Sigmoid colon (tissue), 7 donors: ENCODE data around the gene HBG1. TPM values are rescaled to one million over a fixed set of nuclear protein-coding genes. Genes with fewer than 3 reads are reported as not detected.

Experiments
- DNase-seq: peaks from one replicate; pipeline ENCODE4 v3.0.0-alpha.2; 2019
- H3K27ac ChIP-seq, 4 donors: fragments of 200-600 bp; sonication (generic); one replicate each; pipeline ENCODE4 v1.5.1; 2016 to 2019; ENCODE audit warnings: mild to moderate bottlenecking in 1 of 4
- H3K27me3 ChIP-seq, 3 donors: fragments of 200-600 bp; sonication (generic); one replicate each; pipeline ENCODE4 v1.5.1; 2019; ENCODE audit warnings: mild to moderate bottlenecking in 1 of 3
- H3K36me3 ChIP-seq, 4 donors: fragments of 200-600 bp; sonication (generic); one replicate each; pipeline ENCODE4 v1.5.1; 2016 to 2019
- H3K4me1 ChIP-seq, 4 donors: fragments of 200-600 bp; sonication (generic); one replicate each; pipeline ENCODE4 v1.5.1; 2017 to 2019
- H3K4me3 ChIP-seq, 4 donors: fragments of 200-600 bp; sonication (generic); one replicate each; pipeline ENCODE4 v1.5.1; 2017 to 2019; ENCODE audit warnings: mild to moderate bottlenecking in 2 of 4, moderate library complexity in 1 of 4
- H3K9me3 ChIP-seq, 4 donors: fragments of 200-600 bp in 3 of 4; sonication (generic) in 3 of 4; one replicate each; pipeline versions ENCODE4 v1.5.1 to v1.6.1; 2013 to 2019
- EP300 ChIP-seq, 4 donors: sonication (generic); formaldehyde crosslinking; IDR thresholded peaks; one replicate each; pipeline ENCODE4 v1.6.1; 2017; ENCODE audit warnings: antibody characterized with exemption in 4 of 4
- POLR2A ChIP-seq, 2 donors: fragments of 450-650 bp; IDR thresholded peaks; one replicate each; pipeline ENCODE4 v1.6.1; 2016; ENCODE audit warnings: antibody characterized with exemption in 2 of 2, mild to moderate bottlenecking in 2 of 2, moderate library complexity in 2 of 2
- POLR2AphosphoS5 ChIP-seq, 4 donors: sonication (generic); formaldehyde crosslinking; IDR thresholded peaks; one replicate each; pipeline ENCODE4 v1.6.1; 2017; ENCODE audit warnings: antibody characterized with exemption in 4 of 4
- WGBS, 2 donors: extraction: QIAGEN DNeasy Blood & Tissue Kit; methylation state at CpG; one replicate each; pipeline ENCODE4 v1.1.7; 2013; 5-methylcytosine and 5-hydroxymethylcytosine counted together
- intact Hi-C: fragments of 100-400 bp; cut with DNase I; formaldehyde crosslinking; loops from one replicate; pipeline ENCODE4 v1.15.1; 2023
- polyA plus RNA-seq, 3 donors: library from polyadenylated mRNA; stranded (reverse); fragments of 200-250 nt; gene quantifications; one replicate each; pipeline ENCODE4 v1.2.3, GENCODE V29; 2013
- total RNA-seq, 4 donors: library from RNA; depleted of rRNA; stranded (reverse); fragments of >200 nt; gene quantifications; one replicate each; pipeline ENCODE4 v1.1.0, GENCODE V29; 2016
- TF ChIP-seq, protein P1 (sequence below), 4 experiments: fragments of 450-650 bp in 3 of 4; fragments of 200-600 bp in 1 of 4; IDR thresholded peaks; one replicate each; pipeline ENCODE4 v1.5.1; 2016 to 2019; ENCODE audit warnings: antibody characterized with exemption in 4 of 4, mild to moderate bottlenecking in 3 of 4, moderate library complexity in 2 of 4
- donor health status: healthy with polysubstance abuse.
- donor health status: Bipolar disorder and iron deficiency.
- donor health status: healthy.

The HBG1 gene
- total and polyA plus RNA-seq, 7 donors: not detected

GRCh38 chr11:5291207-5291838 lies 41.7 kb upstream of the HBG1 start:
- Histone ChIP-seq H3K9me3 (no peaks in the 10 kb centered on the region), H3K4me3 (no peak overlapping the region), H3K27me3 (no peaks in the 10 kb centered on the region), H3K4me1 (no peaks in the 10 kb centered on the region), H3K27ac (no peak overlapping the region), H3K36me3 (no peaks in the 10 kb centered on the region)
- no peak for DNase-seq
- intact Hi-C loops: no loop called here
- TF ChIP-seq POLR2A (IDR thresholded peaks at IDR 0.05) (no peak), EP300 (IDR thresholded peaks at IDR 0.05) (no peak), POLR2AphosphoS5 (IDR thresholded peaks at IDR 0.05) (no peak)
- TF ChIP-seq, protein P1, sequence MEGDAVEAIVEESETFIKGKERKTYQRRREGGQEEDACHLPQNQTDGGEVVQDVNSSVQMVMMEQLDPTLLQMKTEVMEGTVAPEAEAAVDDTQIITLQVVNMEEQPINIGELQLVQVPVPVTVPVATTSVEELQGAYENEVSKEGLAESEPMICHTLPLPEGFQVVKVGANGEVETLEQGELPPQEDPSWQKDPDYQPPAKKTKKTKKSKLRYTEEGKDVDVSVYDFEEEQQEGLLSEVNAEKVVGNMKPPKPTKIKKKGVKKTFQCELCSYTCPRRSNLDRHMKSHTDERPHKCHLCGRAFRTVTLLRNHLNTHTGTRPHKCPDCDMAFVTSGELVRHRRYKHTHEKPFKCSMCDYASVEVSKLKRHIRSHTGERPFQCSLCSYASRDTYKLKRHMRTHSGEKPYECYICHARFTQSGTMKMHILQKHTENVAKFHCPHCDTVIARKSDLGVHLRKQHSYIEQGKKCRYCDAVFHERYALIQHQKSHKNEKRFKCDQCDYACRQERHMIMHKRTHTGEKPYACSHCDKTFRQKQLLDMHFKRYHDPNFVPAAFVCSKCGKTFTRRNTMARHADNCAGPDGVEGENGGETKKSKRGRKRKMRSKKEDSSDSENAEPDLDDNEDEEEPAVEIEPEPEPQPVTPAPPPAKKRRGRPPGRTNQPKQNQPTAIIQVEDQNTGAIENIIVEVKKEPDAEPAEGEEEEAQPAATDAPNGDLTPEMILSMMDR (IDR thresholded peaks at IDR 0.05): no peak
- WGBS, 2 donors: 74 to 75% methylated on average over 1 of the region's 1 CpG

GRCh38 chr11:5290106-5290505 lies 40.4 kb upstream of the HBG1 start:
- no peaks in the 10 kb centered on the region for H3K4me1 ChIP-seq
- no peak for TF ChIP-seq POLR2AphosphoS5 (IDR thresholded peaks at IDR 0.05)
- no peaks in the 10 kb centered on the region for H3K27me3 ChIP-seq
- H3K9me3 ChIP-seq: no peaks in the 10 kb centered on the region
- WGBS, 2 donors: 94 to 95% methylated on average over 1 of the region's 1 CpG
- H3K4me3 ChIP-seq: no peak overlapping the region
- intact Hi-C loops: no loop called here
- no peak overlapping the region for H3K27ac ChIP-seq
- DNase-seq: no peak
- H3K36me3 ChIP-seq: no peaks in the 10 kb centered on the region

DNA sequence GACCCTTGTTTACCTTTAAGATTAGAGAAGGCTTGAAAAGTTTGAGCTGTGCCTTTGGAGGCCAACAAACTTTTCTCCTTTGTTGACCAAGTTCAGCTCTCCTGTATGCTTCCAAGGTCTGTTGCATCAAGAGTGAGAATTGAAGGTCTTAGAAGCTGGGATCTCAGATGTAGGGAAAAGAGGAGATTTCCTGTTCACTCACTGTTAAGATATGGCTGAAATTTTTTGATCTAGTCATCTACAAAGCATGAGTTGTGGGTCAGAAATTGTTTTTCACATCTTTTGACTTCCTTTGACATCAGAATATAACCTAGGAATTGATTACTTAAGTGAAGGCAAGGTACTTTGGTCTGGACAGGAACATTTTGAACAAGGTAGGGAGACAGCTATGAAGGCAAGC lies 40.0 kb upstream of the HBG1 start:
- Histone ChIP-seq H3K36me3 (no peaks in the 10 kb centered on the region), H3K4me1 (no peaks in the 10 kb centered on the region), H3K9me3 (no peaks in the 10 kb centered on the region), H3K27me3 (no peaks in the 10 kb centered on the region), H3K4me3 (no peak overlapping the region), H3K27ac (no peak overlapping the region)
- intact Hi-C loops: no loop called here
- no peak for DNase-seq
- no peak for TF ChIP-seq POLR2A (IDR thresholded peaks at IDR 0.05)
- no peak for TF ChIP-seq POLR2AphosphoS5 (IDR thresholded peaks at IDR 0.05)
- TF ChIP-seq, protein P1 (IDR thresholded peaks at IDR 0.05): no peak

DNA sequence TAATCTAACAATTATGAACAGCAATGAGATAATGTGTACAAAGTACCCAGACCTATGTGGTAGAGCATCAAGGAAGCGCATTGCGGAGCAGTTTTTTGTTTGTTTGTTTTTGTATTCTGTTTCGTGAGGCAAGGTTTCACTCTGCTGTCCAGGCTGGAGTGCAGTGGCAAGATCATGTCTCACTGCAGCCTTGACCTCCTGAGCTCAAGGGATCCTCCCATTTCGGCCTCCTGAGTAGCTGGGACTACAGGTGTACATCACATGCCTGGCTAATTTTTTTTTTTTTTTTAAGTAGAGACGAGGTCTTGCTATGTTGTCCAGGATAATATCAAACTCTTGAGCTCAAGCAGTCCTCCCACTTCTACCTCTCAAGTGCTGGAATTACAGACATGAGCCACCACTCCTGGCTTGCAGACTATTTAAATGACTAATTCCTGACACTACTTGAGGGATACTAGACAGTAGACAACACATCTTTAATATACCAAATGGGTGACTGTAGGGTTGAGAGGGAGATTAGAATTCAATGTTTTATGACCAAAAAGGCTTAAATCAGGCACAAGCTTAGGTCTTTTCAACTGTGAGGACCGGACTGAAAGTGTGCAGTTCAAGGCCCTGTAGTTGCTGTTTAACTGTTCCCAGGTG lies 39.4 kb upstream of the HBG1 start:
- 76 to 82% methylated on average over 6 of the region's 6 CpGs for WGBS, 2 donors
- intact Hi-C loops: no loop called here

GRCh38 chr11:5288108-5288905 lies 38.6 kb upstream of the HBG1 start:
- H3K4me1 ChIP-seq: no peaks in the 10 kb centered on the region
- no peak for TF ChIP-seq EP300 (IDR thresholded peaks at IDR 0.05)
- TF ChIP-seq POLR2AphosphoS5 (IDR thresholded peaks at IDR 0.05): no peak
- no peak for TF ChIP-seq POLR2A (IDR thresholded peaks at IDR 0.05)
- TF ChIP-seq, protein P1 (IDR thresholded peaks at IDR 0.05): no peak
- no peaks in the 10 kb centered on the region for H3K36me3 ChIP-seq
- H3K27ac ChIP-seq: no peak overlapping the region
- no peaks in the 10 kb centered on the region for H3K27me3 ChIP-seq
- H3K9me3 ChIP-seq: no peaks in the 10 kb centered on the region
- H3K4me3 ChIP-seq: no peak overlapping the region
- intact Hi-C loops: no loop called here
- 65 to 78% methylated on average over 7 of the region's 7 CpGs for WGBS, 2 donors
- DNase-seq: no peak

More for the DNA sequence above, 39.4 kb upstream of the HBG1 start:
- Histone ChIP-seq H3K27me3 (no peaks in the 10 kb centered on the region), H3K9me3 (no peaks in the 10 kb centered on the region), H3K27ac (no peak overlapping the region), H3K4me3 (no peak overlapping the region), H3K36me3 (no peaks in the 10 kb centered on the region), H3K4me1 (no peaks in the 10 kb centered on the region)
- DNase-seq: no peak
- no peak for TF ChIP-seq EP300 (IDR thresholded peaks at IDR 0.05)
- TF ChIP-seq POLR2AphosphoS5 (IDR thresholded peaks at IDR 0.05): no peak
- TF ChIP-seq, protein P1 (IDR thresholded peaks at IDR 0.05): no peak
- no peak for TF ChIP-seq POLR2A (IDR thresholded peaks at IDR 0.05)
